KOPT-K1 (cell line): Measurements from ENCODE around the gene IL12RB2.
"Not testable (repeated sequence)": the region's sequence is repeated elsewhere in the genome, so short reads cannot be mapped to it uniquely, and the experiment has no call there.

Experiments
- H3K27ac ChIP-seq: fragments of 200-600 bp; sonication (generic); 2 replicates; pipeline ENCODE4 v1.5.1; 2016; ENCODE audit warnings: antibody characterized with exemption, mild to moderate bottlenecking, low read depth, low read length; ENCODE audit not compliant: poor library complexity, severe bottlenecking
- H3K36me3 ChIP-seq: fragments of 200-600 bp; sonication (generic); 2 replicates; pipeline ENCODE4 v1.5.1; 2017; ENCODE audit warnings: antibody characterized with exemption, mild to moderate bottlenecking, low read length, moderate library complexity; ENCODE audit not compliant: insufficient read depth
- H3K9me3 ChIP-seq: fragments of 200-600 bp; sonication (generic); 2 replicates; pipeline ENCODE4 v1.5.1; 2017; ENCODE audit warnings: antibody characterized with exemption, low read length, mild to moderate bottlenecking; ENCODE audit not compliant: insufficient read depth, poor library complexity, severe bottlenecking

The IL12RB2 gene

DNA sequence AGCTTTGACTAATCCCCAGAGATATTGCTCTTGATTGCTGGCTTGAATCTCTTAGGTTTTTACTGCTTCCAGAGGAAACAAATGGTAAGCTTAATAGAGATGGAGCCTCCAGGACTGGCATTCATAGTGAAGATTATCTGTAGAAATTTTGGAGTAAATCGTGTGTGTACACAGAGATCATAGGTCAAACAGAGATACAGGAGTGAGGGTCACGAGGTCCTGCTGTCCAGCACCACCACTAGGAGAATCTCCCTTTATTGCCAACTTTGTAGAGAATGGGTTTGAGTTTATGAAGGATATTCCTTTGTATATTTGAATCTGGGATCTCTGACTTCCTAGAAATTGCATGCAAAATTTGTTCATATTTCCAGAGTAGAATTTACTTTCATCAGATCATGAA is 130.3 kb downstream of the IL12RB2 start:
- Histone ChIP-seq H3K27ac (no peak overlapping the region), H3K36me3 (no peaks in the 10 kb centered on the region), H3K9me3 (no peaks in the 10 kb centered on the region)

DNA sequence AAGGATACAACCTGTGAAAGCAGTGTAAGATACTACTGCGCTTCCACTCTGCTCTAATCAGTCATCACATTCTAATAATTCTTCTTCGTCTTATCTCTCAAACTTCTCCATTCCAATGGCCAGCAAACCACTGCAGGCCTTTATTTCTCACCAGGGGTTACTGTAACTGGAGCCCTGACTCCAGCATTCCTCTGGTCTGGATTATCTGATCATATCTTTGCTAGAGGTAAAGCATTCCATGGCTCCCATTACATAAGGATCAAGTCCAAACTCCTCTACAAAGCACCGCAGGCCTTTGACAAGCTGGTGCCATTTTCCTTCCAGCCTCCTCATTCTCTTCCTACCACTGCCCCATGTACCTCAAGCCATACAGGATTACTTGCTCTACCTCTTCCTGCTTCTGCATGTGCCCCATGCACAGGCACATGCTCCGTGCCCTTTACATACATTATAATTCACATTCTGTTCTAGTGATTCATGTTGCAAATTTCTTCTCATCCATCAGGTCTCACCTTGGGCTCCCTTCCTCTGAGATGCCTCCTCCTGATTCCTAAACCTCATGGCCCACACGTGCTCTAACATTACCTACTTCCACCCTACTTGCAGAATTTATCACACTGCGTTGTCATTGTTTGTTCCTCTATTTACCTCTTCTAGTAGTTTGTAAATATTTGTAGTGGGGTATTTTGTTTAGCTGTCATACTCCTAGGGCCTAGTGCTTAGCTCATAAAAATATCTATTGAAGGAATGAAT is 131.8 kb downstream of the IL12RB2 start:
- Histone ChIP-seq H3K9me3 (no peaks in the 10 kb centered on the region), H3K36me3 (no peaks in the 10 kb centered on the region), H3K27ac (no peak overlapping the region)

DNA sequence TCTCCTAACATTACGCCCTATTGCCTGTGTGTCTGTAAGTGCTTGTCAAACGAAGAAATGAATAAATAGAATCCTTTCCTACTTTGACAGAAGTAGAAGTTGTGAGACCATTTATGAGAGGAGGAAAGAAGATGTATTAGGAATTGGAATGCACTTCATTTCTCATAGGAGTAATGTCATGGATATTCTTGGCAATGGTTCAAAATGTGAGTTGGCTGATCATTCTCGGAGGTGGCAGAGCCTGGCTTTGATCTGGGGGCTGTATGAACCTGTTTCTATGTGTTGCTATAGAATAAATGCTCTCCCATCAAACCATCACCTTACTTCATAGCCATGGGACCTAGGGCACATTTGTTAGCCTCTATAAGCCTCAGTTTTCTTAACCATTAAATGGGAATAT is 132.7 kb downstream of the IL12RB2 start:
- Histone ChIP-seq H3K9me3 (no peaks in the 10 kb centered on the region), H3K27ac (no peak overlapping the region), H3K36me3 (no peaks in the 10 kb centered on the region)

DNA sequence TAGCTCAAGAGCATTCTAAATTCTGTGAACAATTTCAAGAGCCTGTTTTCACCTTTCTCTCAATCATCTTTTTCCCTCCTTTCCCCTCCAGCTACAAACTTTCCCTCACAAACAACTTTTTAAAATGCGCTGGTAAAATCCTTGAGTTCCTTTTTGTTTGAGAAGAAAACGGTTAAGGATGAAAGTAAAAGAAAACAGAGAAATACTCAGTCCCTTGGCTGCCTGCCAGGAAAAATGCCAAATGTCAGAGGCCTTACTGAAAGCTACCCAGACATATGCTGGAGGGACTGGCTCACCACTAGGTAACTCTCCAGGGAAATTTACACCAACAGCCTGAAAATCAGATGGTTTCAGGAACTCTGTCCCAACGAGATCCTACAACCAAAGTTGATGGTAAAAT is 133.5 kb downstream of the IL12RB2 start:
- no peaks in the 10 kb centered on the region for H3K9me3 ChIP-seq
- H3K27ac ChIP-seq, result no peak overlapping the region
- H3K36me3 ChIP-seq, result no peaks in the 10 kb centered on the region

DNA sequence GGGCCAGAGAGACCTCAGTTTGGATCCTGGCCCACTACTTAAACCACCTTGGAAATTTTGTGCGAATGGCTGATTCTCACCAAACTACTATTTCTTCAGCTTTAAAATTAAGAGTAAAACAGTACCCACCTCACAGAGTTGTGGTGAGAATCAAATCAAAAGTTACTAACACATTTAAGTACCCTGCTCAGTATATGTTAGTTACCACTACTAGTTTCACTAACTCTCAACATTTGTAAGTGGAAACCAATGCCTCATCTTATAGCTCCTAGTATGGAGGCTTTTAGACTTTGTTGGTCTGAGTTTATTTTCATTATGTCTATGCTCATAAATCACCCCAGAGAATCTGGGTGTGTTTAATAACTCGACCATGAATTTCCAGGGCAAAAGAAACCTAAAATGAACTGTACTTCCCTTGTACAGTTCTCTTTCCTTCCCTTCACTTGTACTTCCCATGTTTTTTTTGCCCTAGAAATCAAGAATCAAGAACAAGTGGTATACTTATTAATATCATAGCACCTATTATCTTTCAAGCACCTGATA is 134.1 kb downstream of the IL12RB2 start:
- Histone ChIP-seq H3K36me3 (no peaks in the 10 kb centered on the region), H3K9me3 (no peaks in the 10 kb centered on the region), H3K27ac (no peak overlapping the region)

DNA sequence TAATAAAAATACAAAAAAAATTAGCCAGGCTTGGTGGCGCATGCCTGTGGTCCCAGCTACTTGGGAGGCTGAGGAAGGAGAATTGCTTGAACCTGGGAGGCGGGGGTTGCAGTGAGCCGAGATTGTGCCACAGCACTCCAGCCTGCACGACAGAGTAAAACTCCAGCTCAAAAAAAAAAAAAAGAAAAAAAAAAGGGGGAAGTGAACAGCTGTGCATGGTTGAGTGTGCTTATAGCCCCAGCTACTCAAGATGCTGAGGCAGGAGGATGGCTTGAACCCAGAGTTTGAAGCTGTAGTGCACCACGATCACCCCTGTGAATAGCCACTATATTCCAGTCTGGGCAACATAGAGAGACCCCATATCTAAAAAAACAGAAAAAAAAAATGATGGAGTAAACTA is 138.3 kb downstream of the IL12RB2 start:
- not testable (repeated sequence) for H3K27ac ChIP-seq, H3K9me3 ChIP-seq

More for the DNA sequence above, 138.3 kb downstream of the IL12RB2 start:
- not testable (repeated sequence) for H3K36me3 ChIP-seq
